Stomach (tissue), 9 donors: ENCODE measurements around the gene PARK7. TPM values are rescaled to one million over a fixed set of nuclear protein-coding genes. Genes with fewer than 3 reads are reported as not detected.

Source experiments
- DNase-seq, 2 donors: peaks; one replicate each; pipeline versions ENCODE4 v3.0.0 to v3.0.0-alpha.2; 2013 to 2019
- H3K27ac ChIP-seq, 5 donors: fragments of 200-600 bp in 4 of 5; sonication (generic) in 4 of 5; one replicate each; pipeline ENCODE4 v1.5.1; 2013 to 2019; ENCODE audit warnings: mild to moderate bottlenecking in 1 of 5, moderate library complexity in 1 of 5
- H3K27me3 ChIP-seq, 3 donors: fragments of 200-600 bp; sonication (generic); one replicate each; pipeline ENCODE4 v1.5.1; 2017 to 2019; ENCODE audit warnings: mixed run types in 1 of 3
- H3K36me3 ChIP-seq, 4 donors: fragments of 200-600 bp; sonication (generic); 1 replicate in 3 of 4; 2 replicates in 1 of 4; pipeline ENCODE4 v1.5.1; 2016 to 2019
- H3K4me1 ChIP-seq, 4 donors: fragments of 200-600 bp; sonication (generic); one replicate each; pipeline ENCODE4 v1.5.1; 2016 to 2019
- H3K4me3 ChIP-seq, 4 donors: fragments of 200-600 bp; sonication (generic) in 3 of 4; one replicate each; pipeline ENCODE4 v1.5.1; 2016 to 2019; ENCODE audit warnings: mild to moderate bottlenecking in 1 of 4
- H3K9me3 ChIP-seq, 4 donors: fragments of 200-600 bp; sonication (generic); one replicate each; pipeline ENCODE4 v1.5.1; 2016 to 2019
- CTCF ChIP-seq, 7 experiments: fragments of 450-650 bp in 4 of 7; fragments of 200-600 bp in 3 of 7; sonication (generic) in 3 of 7; IDR thresholded peaks; one replicate each; pipeline ENCODE4 v1.5.1; 2016 to 2019; ENCODE audit warnings: antibody characterized with exemption in 7 of 7, control low read depth in 2 of 7, mild to moderate bottlenecking in 1 of 7
- EP300 ChIP-seq: sonication (generic); formaldehyde crosslinking; IDR thresholded peaks from one replicate; pipeline ENCODE4 v1.6.1; 2017; ENCODE audit warnings: antibody characterized with exemption
- POLR2A ChIP-seq, 4 donors: fragments of 450-650 bp; IDR thresholded peaks; one replicate each; pipeline ENCODE4 v1.6.1; 2016; ENCODE audit warnings: antibody characterized with exemption in 4 of 4, control low read depth in 2 of 4, mild to moderate bottlenecking in 1 of 4, moderate library complexity in 1 of 4
- POLR2AphosphoS5 ChIP-seq, 3 donors: sonication (generic); formaldehyde crosslinking; IDR thresholded peaks; one replicate each; pipeline ENCODE4 v1.6.1; 2016; ENCODE audit warnings: antibody characterized with exemption in 3 of 3
- WGBS, 5 donors: extraction: QIAGEN DNeasy Blood & Tissue Kit in 3 of 5; methylation state at CpG; one replicate each; pipeline versions ENCODE4 v1.1.5 to v1.1.7; 2013 to 2018; 5-methylcytosine and 5-hydroxymethylcytosine counted together
- intact Hi-C: fragments of 100-400 bp; cut with DNase I; formaldehyde crosslinking; loops from one replicate; pipeline ENCODE4 v1.15.1; 2023; ENCODE audit warnings: low total_unique reads
- polyA plus RNA-seq, 3 donors: library from polyadenylated mRNA; stranded (reverse); fragments of 200-250 nt; gene quantifications; one replicate each; pipeline ENCODE4 v1.2.3, GENCODE V29; 2013
- total RNA-seq, 5 donors: library from RNA; depleted of rRNA; stranded (reverse); fragments of >200 nt; gene quantifications; one replicate each; pipeline versions ENCODE4 v1.1.0 to v1.2.3, GENCODE V29; 2014 to 2016
- donor health status: healthy with polysubstance abuse.
- donor health status: Bipolar disorder and iron deficiency.
- donor health status: healthy.

PARK7 gene
- total and polyA plus RNA-seq, 8 donors: 41.4 to 350 (median 142) TPM

- H3K27me3 ChIP-seq: peaks cover 0 to 56% (median 18%) of the 10 kb centered on the region in 3 donors
- no peaks in the 10 kb centered on the region for H3K36me3 ChIP-seq
- H3K27ac ChIP-seq: no peak overlapping the region
- H3K4me3 ChIP-seq: no peak overlapping the region
- DNase-seq: no peak
- intact Hi-C loops: no loop called here
- TF ChIP-seq CTCF (IDR thresholded peaks at IDR 0.05) (no peak), EP300 (no peak), POLR2A (IDR thresholded peaks at IDR 0.05) (no peak), POLR2AphosphoS5 (IDR thresholded peaks at IDR 0.05) (no peak)
- WGBS, 5 donors: 59 to 69% (median 64%) methylated on average over 2 of the region's 2 CpGs
- no peaks in the 10 kb centered on the region for H3K9me3 ChIP-seq
- no peaks in the 10 kb centered on the region for H3K4me1 ChIP-seq
These were observed 30.1 kb upstream of the PARK7 start for GRCh38 chr1:7931446-7931812.

DNA sequence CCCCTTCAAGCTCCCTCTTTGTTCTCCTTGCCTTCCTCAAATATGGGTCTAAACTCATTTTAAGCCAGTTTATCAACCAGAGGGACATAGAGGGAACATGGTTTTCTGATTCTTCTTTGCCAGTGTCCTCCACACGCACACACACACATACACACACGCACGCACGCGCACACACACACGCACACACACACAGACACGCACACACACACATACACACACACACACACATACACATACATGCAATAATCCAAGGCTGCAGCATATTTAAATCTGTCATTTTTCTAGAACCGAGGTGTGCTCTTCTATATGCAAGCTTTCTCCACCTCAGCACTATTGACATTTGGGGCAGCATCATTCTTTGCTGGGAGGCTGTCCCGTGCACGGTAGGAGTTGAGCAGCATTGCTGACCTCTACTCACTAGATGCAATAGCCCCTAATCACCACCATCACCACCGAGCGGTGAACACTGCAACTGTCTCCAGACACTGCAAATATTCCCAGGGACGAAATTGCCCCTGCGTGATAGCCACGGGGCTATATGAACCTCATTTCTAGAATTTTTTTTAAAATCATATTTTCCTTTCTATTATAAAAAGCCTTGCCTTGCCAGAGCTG is 28.9 kb upstream of the PARK7 start:
- no peak for DNase-seq
- 66 to 74% (median 69%) methylated on average over 15 of the region's 15 CpGs for WGBS, 5 donors
- no peaks in the 10 kb centered on the region for H3K9me3 ChIP-seq
- H3K36me3 ChIP-seq: no peaks in the 10 kb centered on the region
- peaks cover 0 to 52% (median 9%) of the 10 kb centered on the region in 3 donors for H3K27me3 ChIP-seq
- no peak overlapping the region for H3K27ac ChIP-seq
- H3K4me1 ChIP-seq: no peaks in the 10 kb centered on the region
- TF ChIP-seq EP300: no peak
- TF ChIP-seq CTCF (IDR thresholded peaks at IDR 0.05): no peak
- TF ChIP-seq POLR2A (IDR thresholded peaks at IDR 0.05): no peak
- no peak for TF ChIP-seq POLR2AphosphoS5 (IDR thresholded peaks at IDR 0.05)
- H3K4me3 ChIP-seq: no peak overlapping the region
- intact Hi-C loops: no loop called here

- Histone ChIP-seq H3K27me3 (peaks cover 0 to 65% (median 6%) of the 10 kb centered on the region in 3 donors), H3K27ac (no peak overlapping the region), H3K9me3 (no peaks in the 10 kb centered on the region), H3K36me3 (no peaks in the 10 kb centered on the region), H3K4me3 (no peak overlapping the region), H3K4me1 (peaks cover 15 to 32% (median 17%) of the 10 kb centered on the region in 4 donors)
- TF ChIP-seq POLR2A (IDR thresholded peaks at IDR 0.05) (no peak), POLR2AphosphoS5 (IDR thresholded peaks at IDR 0.05) (no peak), EP300 (no peak), CTCF (IDR thresholded peaks at IDR 0.05) (no peak)
- no peak for DNase-seq
- WGBS, 5 donors: 38 to 50% (median 49%) methylated on average over 3 of the region's 3 CpGs
- intact Hi-C loops: no loop called here
These were observed 23.4 kb upstream of the PARK7 start for GRCh38 chr1:7938070-7938469.

- intact Hi-C loops: no loop called here
- no peak for DNase-seq
- TF ChIP-seq POLR2AphosphoS5 (IDR thresholded peaks at IDR 0.05): no peak
- TF ChIP-seq EP300: no peak
- TF ChIP-seq POLR2A (IDR thresholded peaks at IDR 0.05): no peak
- no peak for TF ChIP-seq CTCF (IDR thresholded peaks at IDR 0.05)
- Histone ChIP-seq H3K27me3 (peaks cover 0 to 48% (median 6%) of the 10 kb centered on the region in 3 donors), H3K4me3 (no peak overlapping the region), H3K36me3 (no peaks in the 10 kb centered on the region), H3K4me1 (peaks cover 15 to 38% (median 19%) of the 10 kb centered on the region in 4 donors), H3K9me3 (no peaks in the 10 kb centered on the region), H3K27ac (no peak overlapping the region)
- 67 to 80% (median 74%) methylated on average over 3 of the region's 3 CpGs for WGBS, 5 donors
These were observed 21.5 kb upstream of the PARK7 start for GRCh38 chr1:7940034-7940433.
